ENCODE measurements around the gene MAP1B. TPM values are rescaled to one million over a fixed set of nuclear protein-coding genes. Genes with fewer than 3 reads are reported as not detected.
A peak's percentile ranks its signal among the peaks of the same experiment; 100 is the strongest.

The MAP1B gene
- total and polyA plus RNA-seq, 4 donors: 0.58 to 5.0 (median 2.1) TPM

GRCh38 chr5:72243706-72244105 is 136.4 kb downstream of the MAP1B start:
- Histone ChIP-seq H3K36me3 (ENCODE audit: control insufficient read depth in 4 of 4, insufficient read depth in 3 of 4, low read depth in 1 of 4, low read length in 3 of 4) (no peaks in the 10 kb centered on the region), H3K4me1 (ENCODE audit: control insufficient read depth in 4 of 4, insufficient read depth in 4 of 4, low read length in 3 of 4) (no peaks in the 10 kb centered on the region), H3K4me3 (ENCODE audit: low read depth in 1 of 3, low read length in 3 of 3) (no peak overlapping the region), H3K27ac (ENCODE audit: low read depth in 1 of 2, low read length in 2 of 2) (no peak overlapping the region), H3K9me3 (ENCODE audit: control insufficient read depth in 4 of 4, low read length in 3 of 4) (no peaks in the 10 kb centered on the region), H3K9ac (ENCODE audit: low read depth in 1 of 2, low read length in 2 of 2) (no peak overlapping the region), H3K27me3 (ENCODE audit: control insufficient read depth in 4 of 4, insufficient read depth in 4 of 4, low read length in 3 of 4) (no peaks in the 10 kb centered on the region)
- no peak for DNase-seq (ENCODE audit: low spot score)
- WGBS: 91% methylated on average over 2 of the region's 2 CpGs
- TF ChIP-seq GABPA (IDR thresholded peaks at IDR 0.05 in 1 of 2, conservative IDR thresholded peaks at IDR 0.05 in 1 of 2): no peak

GRCh38 chr5:72244862-72245371 is 137.6 kb downstream of the MAP1B start:
- no peaks in the 10 kb centered on the region for H3K27me3 ChIP-seq (ENCODE audit: control insufficient read depth in 4 of 4, insufficient read depth in 4 of 4, low read length in 3 of 4)
- no peaks in the 10 kb centered on the region for H3K36me3 ChIP-seq (ENCODE audit: control insufficient read depth in 4 of 4, insufficient read depth in 3 of 4, low read depth in 1 of 4, low read length in 3 of 4)
- H3K9me3 ChIP-seq (ENCODE audit: control insufficient read depth in 4 of 4, low read length in 3 of 4): no peaks in the 10 kb centered on the region
- DNase-seq (ENCODE audit: low spot score): no peak
- H3K4me1 ChIP-seq (ENCODE audit: control insufficient read depth in 4 of 4, insufficient read depth in 4 of 4, low read length in 3 of 4): no peaks in the 10 kb centered on the region
- no peak overlapping the region for H3K27ac ChIP-seq (ENCODE audit: low read depth in 1 of 2, low read length in 2 of 2)
- WGBS: 86% methylated on average over 2 of the region's 2 CpGs
- no peak overlapping the region for H3K9ac ChIP-seq (ENCODE audit: low read depth in 1 of 2, low read length in 2 of 2)
- TF ChIP-seq CTCF (IDR thresholded peaks at IDR 0.05; ENCODE audit: low read depth, low read length, missing input control) (peak; percentile 17), YY1 (IDR thresholded peaks at IDR 0.05) (no peak), RAD21 (IDR thresholded peaks at IDR 0.05) (peak in 1 of 2 donors; percentile 47), EGR1 (IDR thresholded peaks at IDR 0.05; ENCODE audit: low read depth in 2 of 2) (no peak), TAF1 (conservative IDR thresholded peaks at IDR 0.05) (no peak), FOXA2 (IDR thresholded peaks at IDR 0.05) (no peak)
- H3K4me3 ChIP-seq (ENCODE audit: low read depth in 1 of 3, low read length in 3 of 3): no peak overlapping the region

- TF ChIP-seq FOXA2 (IDR thresholded peaks at IDR 0.05) (no peak), SP1 (IDR thresholded peaks at IDR 0.05) (no peak), HNF4G (IDR thresholded peaks at IDR 0.05) (no peak), RAD21 (IDR thresholded peaks at IDR 0.05) (no peak), NR2F2 (IDR thresholded peaks at IDR 0.05) (no peak), ZBTB33 (IDR thresholded peaks at IDR 0.05) (no peak), TAF1 (conservative IDR thresholded peaks at IDR 0.05) (no peak), JUND (IDR thresholded peaks at IDR 0.05) (no peak), REST (IDR thresholded peaks at IDR 0.05) (no peak)
- no peaks in the 10 kb centered on the region for H3K4me1 ChIP-seq (ENCODE audit: control insufficient read depth in 4 of 4, insufficient read depth in 4 of 4, low read length in 3 of 4)
- H3K9ac ChIP-seq (ENCODE audit: low read depth in 1 of 2, low read length in 2 of 2): no peak overlapping the region
- H3K36me3 ChIP-seq (ENCODE audit: control insufficient read depth in 4 of 4, insufficient read depth in 3 of 4, low read depth in 1 of 4, low read length in 3 of 4): no peaks in the 10 kb centered on the region
- H3K27me3 ChIP-seq (ENCODE audit: control insufficient read depth in 4 of 4, insufficient read depth in 4 of 4, low read length in 3 of 4): no peaks in the 10 kb centered on the region
- H3K27ac ChIP-seq (ENCODE audit: low read depth in 1 of 2, low read length in 2 of 2): no peak overlapping the region
- WGBS: 93% methylated on average over 1 of the region's 1 CpG
- no peak for DNase-seq (ENCODE audit: low spot score)
- H3K9me3 ChIP-seq (ENCODE audit: control insufficient read depth in 4 of 4, low read length in 3 of 4): no peaks in the 10 kb centered on the region
- no peak overlapping the region for H3K4me3 ChIP-seq (ENCODE audit: low read depth in 1 of 3, low read length in 3 of 3)
Observed at GRCh38 chr5:72245546-72245945, 138.3 kb downstream of the MAP1B start.
